NT2/D1 (cell line): ENCODE results near the gene FOXC2.

Source experiments
- DNase-seq: peaks from one replicate; pipeline ENCODE4 v3.0.0-alpha.2; 2011; ENCODE audit warnings: low read depth, low spot score
- H3K27me3 ChIP-seq: 2 replicates; pipeline ENCODE4 v1.6.0; 2011; ENCODE audit warnings: mild to moderate bottlenecking; ENCODE audit not compliant: insufficient read length, insufficient read depth
- H3K36me3 ChIP-seq: 2 replicates; pipeline ENCODE4 v1.6.1; 2011; ENCODE audit warnings: mild to moderate bottlenecking, low read length, mixed read lengths; ENCODE audit not compliant: insufficient read depth, insufficient read length
- H3K4me1 ChIP-seq: 2 replicates; pipeline ENCODE4 v1.5.1; 2011; ENCODE audit not compliant: insufficient read depth, insufficient read length
- H3K4me3 ChIP-seq: 2 replicates; pipeline ENCODE4 v1.5.1; 2011; ENCODE audit warnings: low read depth; ENCODE audit not compliant: insufficient read length
- H3K9ac ChIP-seq: 2 replicates; pipeline ENCODE4 v1.6.0; 2011; ENCODE audit warnings: low read depth; ENCODE audit not compliant: insufficient read length
- H3K9me3 ChIP-seq: 2 replicates; pipeline ENCODE4 v1.5.1; 2011; ENCODE audit warnings: mild to moderate bottlenecking, low read length; ENCODE audit not compliant: insufficient read depth
- SUZ12 ChIP-seq: IDR thresholded peaks from 2 replicates; pipeline ENCODE4 v1.6.1; 2011; ENCODE audit not compliant: insufficient read length, insufficient read depth; ENCODE audit errors: extremely low read depth
- YY1 ChIP-seq: IDR thresholded peaks from 2 replicates; pipeline ENCODE4 v1.6.1; 2011; ENCODE audit not compliant: insufficient read length, insufficient read depth
- ZNF274 ChIP-seq: IDR thresholded peaks from 2 replicates; pipeline ENCODE4 v1.6.1; 2011; ENCODE audit warnings: mild to moderate bottlenecking, low read depth, low read length

FOXC2 gene

DNA sequence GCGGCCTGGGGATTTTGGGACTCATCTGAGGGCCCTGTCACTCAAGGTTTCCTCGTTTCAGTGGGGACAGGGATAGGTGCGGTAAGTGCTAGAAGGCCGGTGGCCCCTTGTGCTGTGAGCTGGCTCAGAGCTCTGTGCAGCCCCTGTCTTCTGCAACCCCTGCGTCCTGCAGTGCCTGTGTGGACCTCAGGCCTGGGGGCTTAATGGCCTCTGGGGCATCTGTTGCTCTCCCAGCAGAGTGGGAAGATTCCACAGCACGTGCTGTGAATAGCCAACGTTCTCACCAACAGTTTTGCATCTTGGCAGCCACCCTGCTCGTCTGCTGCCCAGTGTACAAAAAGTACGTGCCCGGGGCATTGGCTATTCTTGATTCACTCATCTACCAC is 4.9 kb downstream of the FOXC2 start:
- Histone ChIP-seq H3K9me3 (no peaks in the 10 kb centered on the region), H3K9ac (no peak overlapping the region), H3K36me3 (no peaks in the 10 kb centered on the region), H3K27me3 (peaks cover 91% of the 10 kb centered on the region), H3K4me1 (peaks cover 7% of the 10 kb centered on the region), H3K4me3 (no peak overlapping the region)
- TF ChIP-seq YY1 (no peak), SUZ12 (no peak), ZNF274 (no peak)
- no peak for DNase-seq

DNA sequence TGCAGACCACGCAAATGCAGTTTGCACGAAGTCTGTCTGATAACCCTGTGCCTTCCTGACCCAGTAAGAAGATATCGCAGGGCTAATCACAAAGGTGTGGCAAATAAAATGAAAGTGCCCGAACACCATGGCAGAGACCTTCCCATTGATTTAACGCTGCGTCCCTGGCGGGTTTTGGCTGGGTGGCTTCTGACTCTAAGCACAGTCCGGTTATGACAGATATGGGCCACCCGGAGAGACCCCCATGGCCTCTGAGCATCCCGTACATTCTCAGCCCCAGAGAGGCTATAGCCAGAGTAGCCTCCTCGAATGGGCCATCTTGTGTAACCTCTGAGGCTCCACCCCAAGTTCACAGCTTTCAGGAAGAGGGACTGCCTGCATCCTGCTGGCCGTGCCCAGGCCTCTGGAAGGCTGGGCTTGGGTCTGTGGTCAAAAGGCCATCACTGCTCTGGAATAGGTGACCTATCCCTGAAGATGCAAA is 5.5 kb downstream of the FOXC2 start:
- Histone ChIP-seq H3K27me3 (peaks cover 96% of the 10 kb centered on the region), H3K9ac (no peak overlapping the region), H3K9me3 (no peaks in the 10 kb centered on the region), H3K4me3 (no peak overlapping the region), H3K4me1 (peaks cover 12% of the 10 kb centered on the region), H3K36me3 (no peaks in the 10 kb centered on the region)
- no peak for TF ChIP-seq YY1
- no peak for TF ChIP-seq ZNF274
- TF ChIP-seq SUZ12 = no peak
- no peak for DNase-seq

DNA sequence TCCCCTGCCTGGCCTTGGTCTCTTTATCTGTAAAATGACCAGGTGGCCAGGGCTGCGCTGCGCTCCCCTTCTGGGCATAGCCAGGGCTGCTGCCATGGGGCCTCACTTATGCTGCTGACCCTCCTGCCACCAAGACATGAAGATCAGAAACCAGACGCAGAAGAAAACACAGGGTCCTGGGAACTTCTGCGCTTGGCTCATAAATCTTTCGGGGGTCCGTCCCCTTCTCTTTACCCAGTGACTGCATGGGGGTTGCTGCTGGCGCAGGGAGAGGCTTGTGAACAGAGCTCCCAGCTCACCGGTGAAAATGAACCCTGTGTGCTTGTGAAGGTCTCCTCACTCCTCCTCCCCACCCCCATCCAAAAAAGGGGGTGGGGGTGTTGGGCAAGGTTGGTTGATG is 6.0 kb downstream of the FOXC2 start:
- peaks cover 13% of the 10 kb centered on the region for H3K4me1 ChIP-seq
- H3K4me3 ChIP-seq = no peak overlapping the region
- H3K36me3 ChIP-seq = no peaks in the 10 kb centered on the region
- peaks cover 96% of the 10 kb centered on the region for H3K27me3 ChIP-seq
- no peak for DNase-seq
- H3K9me3 ChIP-seq = no peaks in the 10 kb centered on the region
- TF ChIP-seq YY1 = no peak
- TF ChIP-seq ZNF274 = no peak
- no peak for TF ChIP-seq SUZ12
- no peak overlapping the region for H3K9ac ChIP-seq

DNA sequence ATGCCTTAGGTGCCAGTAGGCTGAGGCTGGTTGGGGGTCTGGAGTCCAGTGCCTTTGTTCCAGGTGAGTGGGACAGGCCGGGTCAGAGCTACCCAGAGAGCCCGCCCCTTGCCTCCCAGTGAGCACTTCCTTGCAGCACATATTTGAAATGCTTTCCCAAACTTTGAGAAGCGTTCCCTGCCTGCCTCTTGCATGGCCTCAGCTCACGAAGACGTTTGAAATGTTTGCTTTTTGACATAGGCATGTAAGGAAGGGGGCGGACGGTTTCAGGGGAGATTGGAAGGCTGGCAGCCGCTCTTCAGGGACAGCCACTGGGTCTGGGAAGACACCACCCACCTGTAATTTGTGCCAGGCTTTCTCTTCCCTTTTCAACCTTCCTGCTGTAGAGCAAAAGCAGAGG is 6.6 kb downstream of the FOXC2 start:
- Histone ChIP-seq H3K4me1 (peaks cover 13% of the 10 kb centered on the region), H3K9ac (no peak overlapping the region), H3K27me3 (peaks cover 96% of the 10 kb centered on the region), H3K36me3 (no peaks in the 10 kb centered on the region), H3K4me3 (no peak overlapping the region), H3K9me3 (no peaks in the 10 kb centered on the region)
- DNase-seq = no peak
- TF ChIP-seq SUZ12 = no peak
- TF ChIP-seq YY1 = no peak
- TF ChIP-seq ZNF274 = no peak

DNA sequence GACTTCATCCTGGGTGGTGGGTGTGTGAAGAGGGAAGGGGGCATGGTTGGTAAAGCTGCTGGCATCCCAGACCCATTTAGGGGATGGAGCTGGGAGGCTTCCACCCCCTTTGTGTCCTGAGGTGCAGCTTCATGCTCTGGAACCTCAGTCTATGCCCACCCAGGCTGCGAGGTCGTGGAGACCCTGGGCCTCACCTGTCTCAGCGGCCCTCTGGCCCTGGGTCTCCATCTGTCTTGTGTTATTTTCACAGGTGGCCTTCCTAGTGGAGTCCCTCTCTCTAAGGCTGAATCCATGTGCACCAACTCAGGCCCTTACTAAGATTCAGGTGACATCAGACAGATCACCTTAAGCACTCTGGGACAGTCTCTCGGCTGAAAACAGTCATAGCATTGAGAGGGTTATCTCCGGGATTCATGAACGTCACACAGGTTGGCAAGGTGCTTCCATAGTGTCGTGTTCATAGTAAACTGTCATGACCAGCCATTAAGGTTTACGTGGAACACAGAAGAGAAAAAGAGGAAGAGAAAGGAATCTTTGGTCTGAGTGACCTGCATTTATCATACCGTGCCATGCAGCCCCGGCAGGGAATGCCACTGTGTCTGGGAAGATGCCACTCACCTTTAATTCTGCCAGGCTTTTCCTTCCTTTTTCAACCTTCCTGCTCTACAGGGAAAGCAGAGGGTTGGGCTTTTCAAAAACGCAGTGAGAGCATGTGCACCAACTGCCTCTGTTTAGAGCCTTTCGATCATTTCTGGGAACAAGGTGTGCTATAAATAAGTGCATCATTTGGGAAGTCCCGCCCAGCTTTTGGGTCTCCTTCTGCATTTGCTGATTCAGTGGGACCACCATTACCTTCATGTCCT is 7.2 kb downstream of the FOXC2 start:
- peaks cover 11% of the 10 kb centered on the region for H3K4me1 ChIP-seq
- peaks cover 96% of the 10 kb centered on the region for H3K27me3 ChIP-seq
- no peak for TF ChIP-seq ZNF274
- no peaks in the 10 kb centered on the region for H3K36me3 ChIP-seq
- no peak for DNase-seq
- no peak overlapping the region for H3K4me3 ChIP-seq
- H3K9me3 ChIP-seq = no peaks in the 10 kb centered on the region
- H3K9ac ChIP-seq = no peak overlapping the region

DNA sequence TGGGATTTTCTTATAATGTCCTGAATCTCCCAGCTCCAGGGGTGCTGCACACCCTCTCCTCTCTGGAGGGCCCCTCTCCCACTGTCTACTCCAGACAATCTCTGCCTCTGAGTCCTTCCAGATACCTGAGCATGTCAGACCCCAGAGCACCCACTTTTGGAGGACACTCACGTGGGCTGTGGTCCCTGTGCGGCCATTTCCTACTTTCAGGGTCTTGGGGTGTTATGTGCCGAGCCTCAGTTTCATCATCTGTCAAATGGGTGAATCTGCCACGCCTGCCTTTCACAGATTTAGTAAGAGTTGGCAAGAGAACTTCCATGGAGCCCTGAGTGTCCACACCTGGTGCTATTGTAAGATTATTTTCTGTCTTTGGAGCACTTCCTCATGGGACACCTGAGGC is 8.0 kb downstream of the FOXC2 start:
- no peak for DNase-seq
- no peaks in the 10 kb centered on the region for H3K36me3 ChIP-seq
- H3K9ac ChIP-seq = no peak overlapping the region
- no peak overlapping the region for H3K4me3 ChIP-seq
- H3K9me3 ChIP-seq = no peaks in the 10 kb centered on the region
- H3K4me1 ChIP-seq = peaks cover 11% of the 10 kb centered on the region
- H3K27me3 ChIP-seq = peaks cover 96% of the 10 kb centered on the region
- no peak for TF ChIP-seq SUZ12
- no peak for TF ChIP-seq ZNF274
- TF ChIP-seq YY1 = no peak

DNA sequence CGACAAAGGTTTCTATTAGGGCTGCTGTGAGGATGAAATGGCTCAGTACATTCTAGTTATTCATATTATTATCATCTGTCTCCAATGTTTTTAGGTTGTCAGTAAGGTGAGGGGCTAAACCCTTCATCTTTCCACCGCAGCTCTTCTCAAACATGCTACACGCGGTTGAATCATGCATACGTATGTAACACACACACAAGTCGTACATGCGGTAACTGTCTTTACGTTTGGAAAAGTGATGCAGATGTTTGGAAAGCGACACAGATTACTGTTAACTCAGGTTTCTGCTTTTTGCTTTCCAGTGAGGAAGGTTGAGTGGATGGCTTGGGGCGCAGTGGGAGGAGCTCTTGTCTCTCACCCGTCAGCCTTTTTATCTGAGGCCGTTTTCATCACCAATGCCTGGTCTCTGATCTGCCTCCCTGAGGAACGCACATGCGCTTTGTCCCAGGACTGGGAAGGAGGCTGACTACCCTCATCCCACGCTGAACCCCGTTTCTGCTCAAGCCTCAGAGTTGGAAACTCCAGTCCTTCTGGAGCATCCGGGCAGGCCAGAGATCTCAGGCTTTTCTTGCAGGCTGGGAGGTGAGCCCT is 8.6 kb downstream of the FOXC2 start:
- TF ChIP-seq ZNF274 (no peak), YY1 (no peak), SUZ12 (no peak)
- Histone ChIP-seq H3K9me3 (no peaks in the 10 kb centered on the region), H3K36me3 (no peaks in the 10 kb centered on the region), H3K9ac (peak overlapping the region; percentile 68), H3K27me3 (peaks cover 96% of the 10 kb centered on the region), H3K4me3 (peak overlapping the region; percentile 5), H3K4me1 (peaks cover 14% of the 10 kb centered on the region)
- no peak for DNase-seq
